ENCODE data around the gene CCL1.

GRCh38 chr17:34377078-34377823 is 14.2 kb upstream of the CCL1 start:
- no peak for TF ChIP-seq POLR2AphosphoS5 (IDR thresholded peaks at IDR 0.05; ENCODE audit: low read depth, low read length)
- TF ChIP-seq TAF1 (IDR thresholded peaks at IDR 0.05; ENCODE audit: borderline replicate concordance, insufficient read depth, low read length), result no peak
- no peak for TF ChIP-seq FOXP2 (optimal IDR thresholded peaks at IDR 0.05; ENCODE audit: borderline replicate concordance, extremely low read depth, extremely low read length, insufficient read depth)
- TF ChIP-seq SIN3A (IDR thresholded peaks at IDR 0.05; ENCODE audit: borderline replicate concordance, insufficient read depth, low read length), result no peak

Measured in PFSK-1 (cell line).